ENCODE measurements around the gene HOXC10. TPM values are rescaled to one million over a fixed set of nuclear protein-coding genes. Genes with fewer than 3 reads are reported as not detected.

HOXC10 gene
- total RNA-seq, 2 donors from 2014 or later = not detected

GRCh38 chr12:53956251-53956887 lies 28.6 kb upstream of the HOXC10 start:
- no peak for TF ChIP-seq CTCF (IDR thresholded peaks at IDR 0.05)
- H3K4me1 ChIP-seq = peaks cover 0 to 26% of the 10 kb centered on the region in 2 donors

GRCh38 chr12:53956914-53957536 lies 27.9 kb upstream of the HOXC10 start:
- H3K27ac ChIP-seq = no peak overlapping the region
- H3K27me3 ChIP-seq = peaks cover 76 to 85% of the 10 kb centered on the region in 2 donors

More at GRCh38 chr12:53956251-53956887, 28.6 kb upstream of the HOXC10 start:
- Histone ChIP-seq H3K36me3 (no peaks in the 10 kb centered on the region), H3K27ac (no peak overlapping the region), H3K27me3 (peaks cover 74 to 85% of the 10 kb centered on the region in 2 donors), H3K9me3 (no peaks in the 10 kb centered on the region), H3K4me3 (no peak overlapping the region)
- no peak for DNase-seq (ENCODE audit: low spot score)

GRCh38 chr12:53958128-53958527 lies 26.8 kb upstream of the HOXC10 start:
- H3K36me3 ChIP-seq = no peaks in the 10 kb centered on the region
- no peak overlapping the region for H3K27ac ChIP-seq
- TF ChIP-seq CTCF (IDR thresholded peaks at IDR 0.05) = no peak
- H3K4me3 ChIP-seq = no peak overlapping the region
- H3K4me1 ChIP-seq = peaks cover 0 to 21% of the 10 kb centered on the region in 2 donors
- peaks cover 73 to 82% of the 10 kb centered on the region in 2 donors for H3K27me3 ChIP-seq
- no peaks in the 10 kb centered on the region for H3K9me3 ChIP-seq
- DNase-seq (ENCODE audit: low spot score) = no peak

More at GRCh38 chr12:53956914-53957536, 27.9 kb upstream of the HOXC10 start:
- no peak for DNase-seq (ENCODE audit: low spot score)
- Histone ChIP-seq H3K4me3 (no peak overlapping the region), H3K4me1 (peaks cover 0 to 22% of the 10 kb centered on the region in 2 donors), H3K9me3 (no peaks in the 10 kb centered on the region), H3K36me3 (no peaks in the 10 kb centered on the region)
- TF ChIP-seq CTCF (IDR thresholded peaks at IDR 0.05) = no peak

- H3K4me3 ChIP-seq = no peak overlapping the region
- H3K27me3 ChIP-seq = peaks cover 75 to 83% of the 10 kb centered on the region in 2 donors
- no peak overlapping the region for H3K27ac ChIP-seq
- TF ChIP-seq CTCF (IDR thresholded peaks at IDR 0.05) = no peak
- H3K36me3 ChIP-seq = no peaks in the 10 kb centered on the region
- H3K9me3 ChIP-seq = no peaks in the 10 kb centered on the region
- DNase-seq (ENCODE audit: low spot score) = no peak
- peaks cover 0 to 21% of the 10 kb centered on the region in 2 donors for H3K4me1 ChIP-seq
Measured at GRCh38 chr12:53959314-53959713, 25.6 kb upstream of the HOXC10 start.

GRCh38 chr12:53960187-53961024 lies 24.5 kb upstream of the HOXC10 start:
- no peaks in the 10 kb centered on the region for H3K36me3 ChIP-seq
- no peak for DNase-seq (ENCODE audit: low spot score)
- TF ChIP-seq CTCF (IDR thresholded peaks at IDR 0.05) = no peak
- no peaks in the 10 kb centered on the region for H3K9me3 ChIP-seq
- no peak overlapping the region for H3K27ac ChIP-seq
- no peak overlapping the region for H3K4me3 ChIP-seq
- H3K27me3 ChIP-seq = peaks cover 78 to 80% of the 10 kb centered on the region in 2 donors
- H3K4me1 ChIP-seq = peaks cover 0 to 13% of the 10 kb centered on the region in 2 donors

All from right atrium auricular region (tissue), 2 donors.